HepG2 (cell line): ENCODE data around the gene ZNF883. TPM values are rescaled to one million over a fixed set of nuclear protein-coding genes. Genes with fewer than 3 reads are reported as not detected.

ENCODE experiments used
- ATF5 ChIP-seq: sonication (generic); formaldehyde crosslinking; IDR thresholded peaks from 2 replicates; pipeline ENCODE4 v1.4.0; 2020; ENCODE audit warnings: mild to moderate bottlenecking, low read depth, missing genetic modification reagents
- FOXP4 ChIP-seq: sonication (generic); formaldehyde crosslinking; IDR thresholded peaks from 2 replicates; pipeline ENCODE4 v1.4.0; 2020; ENCODE audit warnings: missing genetic modification reagents
- HMG20B ChIP-seq: conservative IDR thresholded peaks from 2 replicates; pipeline ENCODE4 v1.6.1; 2016; ENCODE audit warnings: missing genetic modification reagents, missing compliant biosample characterization
- IRF9 ChIP-seq: sonication (generic); formaldehyde crosslinking; IDR thresholded peaks from 2 replicates; pipeline ENCODE4 v1.8.0; 2022; ENCODE audit warnings: missing genetic modification reagents, mild to moderate bottlenecking, borderline replicate concordance
- RFXANK ChIP-seq: IDR thresholded peaks from 2 replicates; pipeline ENCODE4 v1.6.1; 2016
- TAF1 ChIP-seq: sonication (generic); formaldehyde crosslinking; IDR thresholded peaks from 2 replicates; pipeline ENCODE4 v1.4.0; 2020; ENCODE audit warnings: missing genetic modification reagents
- TEAD3 ChIP-seq: optimal IDR thresholded peaks from 2 replicates; pipeline ENCODE3; 2016; ENCODE audit warnings: borderline replicate concordance
- XBP1 ChIP-seq: sonication (generic); formaldehyde crosslinking; IDR thresholded peaks from 2 replicates; pipeline ENCODE4 v1.5.0; 2020; ENCODE audit warnings: missing genetic modification reagents
- ZBTB14 ChIP-seq: sonication (generic); formaldehyde crosslinking; IDR thresholded peaks from 2 replicates; pipeline ENCODE4 v1.4.0; 2020; ENCODE audit warnings: missing genetic modification reagents
- ZBTB43 ChIP-seq: sonication (generic); formaldehyde crosslinking; conservative IDR thresholded peaks from 2 replicates; pipeline ENCODE4 v1.4.0; 2020; ENCODE audit warnings: missing genetic modification reagents
- ZC3H4 ChIP-seq: sonication (generic); formaldehyde crosslinking; IDR thresholded peaks from 2 replicates; pipeline ENCODE4 v1.4.0; 2020; ENCODE audit warnings: missing genetic modification reagents, borderline replicate concordance
- ZNF619 ChIP-seq: sonication (generic); formaldehyde crosslinking; IDR thresholded peaks from 2 replicates; pipeline ENCODE4 v1.4.0; 2020; ENCODE audit warnings: mild to moderate bottlenecking, missing genetic modification reagents
- ZNF652 ChIP-seq: IDR thresholded peaks from 2 replicates; pipeline ENCODE4 v1.6.1; 2016; ENCODE audit warnings: low read depth, borderline replicate concordance
- ZNF660 ChIP-seq: sonication (generic); formaldehyde crosslinking; IDR thresholded peaks from 2 replicates; pipeline ENCODE4 v1.5.1; 2020; ENCODE audit warnings: mild to moderate bottlenecking, low read depth, missing genetic modification reagents, borderline replicate concordance
- polyA plus RNA-seq, 8 experiments: library from polyadenylated mRNA; depleted of rRNA in 3 of 8; stranded (reverse) in 7 of 8; unstranded in 1 of 8; fragments of >200 nt; fragmentation: Illumina TruSeq in 4 of 8; extraction: Trizol in 4 of 8; gene quantifications; 2 replicates each; pipeline versions ENCODE4 v1.2.1 to v1.2.3, GENCODE V29; 2011 to 2016; ENCODE audit warnings: low read depth in 4 of 8, missing spikeins in 1 of 8, mixed read lengths in 1 of 8; ENCODE audit not compliant: insufficient read depth in 1 of 8
- total RNA-seq, 5 experiments: library from RNA; depleted of rRNA; stranded (reverse); fragments of >200 nt; fragmentation: Illumina TruSeq; extraction: Trizol; gene quantifications; 2 replicates each; pipeline ENCODE4 v1.2.3, GENCODE V29; 2016; ENCODE audit warnings: low read depth in 1 of 5
- TF ChIP-seq, protein P1 (sequence below): sonication (generic); formaldehyde crosslinking; IDR thresholded peaks from 2 replicates; pipeline ENCODE4 v1.4.0; 2020; ENCODE audit warnings: mild to moderate bottlenecking, missing genetic modification reagents

ZNF883 gene
- total and polyA plus RNA-seq, 2 of the 13 experiments (the other 11 are each of a cell fraction or from before 2014, with no cell fraction given): 5.3 to 10.0 TPM

GRCh38 chr9:113056191-113057106 is 44.5 kb upstream of the ZNF883 start, which contains the start of gene ZFP37 (continued):
- TF ChIP-seq IRF9 (CRISPR knock-in tag) (peak; percentile 50; the same call in 1 of the 2 replicates), XBP1 (CRISPR knock-in tag) (no peak), ZBTB43 (0 out of 2 replicates have a peak, but pooled peaks have one; percentile 20), RFXANK (CRISPR knock-in tag) (no peak), FOXP4 (CRISPR knock-in tag) (peak; percentile 32; the same call in 1 of the 2 replicates), ZBTB14 (CRISPR knock-in tag) (no peak), HMG20B (CRISPR knock-in tag) (no peak), ZNF660 (no peak), TEAD3 (CRISPR knock-in tag) (peak; percentile 43), ZNF652 (CRISPR knock-in tag) (no peak), ZNF619 (CRISPR knock-in tag) (peak; percentile 76; the same call in 1 of the 2 replicates), ZC3H4 (CRISPR knock-in tag) (no peak), TAF1 (CRISPR knock-in tag) (peak; percentile 60), ATF5 (CRISPR knock-in tag) (0 out of 2 replicates have a peak, but pooled peaks have one; percentile 58)
- TF ChIP-seq, protein P1, sequence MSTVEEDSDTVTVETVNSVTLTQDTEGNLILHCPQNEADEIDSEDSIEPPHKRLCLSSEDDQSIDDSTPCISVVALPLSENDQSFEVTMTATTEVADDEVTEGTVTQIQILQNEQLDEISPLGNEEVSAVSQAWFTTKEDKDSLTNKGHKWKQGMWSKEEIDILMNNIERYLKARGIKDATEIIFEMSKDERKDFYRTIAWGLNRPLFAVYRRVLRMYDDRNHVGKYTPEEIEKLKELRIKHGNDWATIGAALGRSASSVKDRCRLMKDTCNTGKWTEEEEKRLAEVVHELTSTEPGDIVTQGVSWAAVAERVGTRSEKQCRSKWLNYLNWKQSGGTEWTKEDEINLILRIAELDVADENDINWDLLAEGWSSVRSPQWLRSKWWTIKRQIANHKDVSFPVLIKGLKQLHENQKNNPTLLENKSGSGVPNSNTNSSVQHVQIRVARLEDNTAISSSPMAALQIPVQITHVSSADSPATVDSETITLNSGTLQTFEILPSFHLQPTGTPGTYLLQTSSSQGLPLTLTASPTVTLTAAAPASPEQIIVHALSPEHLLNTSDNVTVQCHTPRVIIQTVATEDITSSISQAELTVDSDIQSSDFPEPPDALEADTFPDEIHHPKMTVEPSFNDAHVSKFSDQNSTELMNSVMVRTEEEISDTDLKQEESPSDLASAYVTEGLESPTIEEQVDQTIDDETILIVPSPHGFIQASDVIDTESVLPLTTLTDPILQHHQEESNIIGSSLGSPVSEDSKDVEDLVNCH (CRISPR knock-in tag): no peak
